HG03139 (cell line): ENCODE data around the gene NACC2.

Source experiments
- ATAC-seq: cut with Tn5 transposase; IDR thresholded peaks from one replicate; pipeline ENCODE4 v1.9.1; 2021; ENCODE audit not compliant: unreplicated experiment

NACC2 gene

GRCh38 chr9:136131629-136132511 lies 36.8 kb upstream of the NACC2 start:
- no peak for ATAC-seq

DNA sequence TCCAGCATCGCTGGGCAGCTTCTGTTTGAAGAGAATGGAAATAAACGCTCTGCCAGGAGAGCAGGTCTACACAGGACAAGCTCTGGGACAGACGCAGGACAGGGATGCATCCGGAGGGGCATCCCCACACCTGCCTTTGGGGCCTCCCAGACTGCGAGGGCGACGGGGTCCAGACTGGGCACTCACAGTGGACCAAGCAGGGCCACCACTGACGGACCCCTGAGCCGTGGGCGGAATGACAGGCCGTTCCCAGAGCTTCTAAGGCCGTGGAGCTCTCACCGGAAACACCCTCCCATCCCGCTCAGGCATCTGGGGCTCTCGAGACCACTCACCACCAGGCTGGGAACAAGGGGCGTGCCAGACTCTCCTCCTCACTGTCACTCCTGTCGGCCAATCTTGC lies 34.1 kb upstream of the NACC2 start:
- no peak for ATAC-seq

GRCh38 chr9:136128436-136128835 lies 33.3 kb upstream of the NACC2 start:
- no peak for ATAC-seq

GRCh38 chr9:136127313-136127712 lies 32.2 kb upstream of the NACC2 start:
- no peak for ATAC-seq

DNA sequence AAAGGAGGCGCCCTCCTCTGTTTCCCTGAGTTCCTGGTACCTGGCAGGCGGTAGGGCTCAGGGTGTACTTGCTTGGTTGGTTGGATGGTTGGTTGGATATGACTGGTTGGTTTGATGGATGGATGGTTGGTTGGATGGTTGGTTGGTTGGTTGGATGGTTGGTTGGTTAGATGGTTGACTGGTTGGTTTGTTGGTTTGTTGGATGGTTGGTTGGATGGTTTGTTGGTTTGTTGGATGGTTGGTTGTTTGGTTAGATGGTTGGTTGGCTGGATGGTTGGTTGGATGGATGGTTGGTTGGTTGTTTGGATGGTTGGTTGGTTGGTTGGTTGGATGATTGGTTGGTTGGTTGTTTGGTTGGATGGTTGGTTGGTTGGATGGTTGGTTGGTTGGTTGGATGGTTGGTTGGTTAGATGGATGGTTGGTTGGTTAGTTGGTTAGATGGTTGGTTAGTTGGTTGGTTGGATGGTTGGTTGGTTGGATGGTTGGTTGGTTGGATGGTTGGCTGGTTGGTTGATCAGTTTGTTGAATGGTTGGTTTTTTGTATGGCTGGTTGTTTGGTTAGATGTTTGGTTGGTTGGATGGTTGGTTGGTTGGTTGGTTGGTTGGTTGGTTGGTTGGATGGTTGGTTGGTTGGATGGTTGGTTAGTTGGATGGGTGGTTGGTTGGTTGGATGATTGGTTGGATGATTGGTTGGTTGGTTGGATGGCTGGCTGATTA lies 30.0 kb upstream of the NACC2 start:
- ATAC-seq: no peak

DNA sequence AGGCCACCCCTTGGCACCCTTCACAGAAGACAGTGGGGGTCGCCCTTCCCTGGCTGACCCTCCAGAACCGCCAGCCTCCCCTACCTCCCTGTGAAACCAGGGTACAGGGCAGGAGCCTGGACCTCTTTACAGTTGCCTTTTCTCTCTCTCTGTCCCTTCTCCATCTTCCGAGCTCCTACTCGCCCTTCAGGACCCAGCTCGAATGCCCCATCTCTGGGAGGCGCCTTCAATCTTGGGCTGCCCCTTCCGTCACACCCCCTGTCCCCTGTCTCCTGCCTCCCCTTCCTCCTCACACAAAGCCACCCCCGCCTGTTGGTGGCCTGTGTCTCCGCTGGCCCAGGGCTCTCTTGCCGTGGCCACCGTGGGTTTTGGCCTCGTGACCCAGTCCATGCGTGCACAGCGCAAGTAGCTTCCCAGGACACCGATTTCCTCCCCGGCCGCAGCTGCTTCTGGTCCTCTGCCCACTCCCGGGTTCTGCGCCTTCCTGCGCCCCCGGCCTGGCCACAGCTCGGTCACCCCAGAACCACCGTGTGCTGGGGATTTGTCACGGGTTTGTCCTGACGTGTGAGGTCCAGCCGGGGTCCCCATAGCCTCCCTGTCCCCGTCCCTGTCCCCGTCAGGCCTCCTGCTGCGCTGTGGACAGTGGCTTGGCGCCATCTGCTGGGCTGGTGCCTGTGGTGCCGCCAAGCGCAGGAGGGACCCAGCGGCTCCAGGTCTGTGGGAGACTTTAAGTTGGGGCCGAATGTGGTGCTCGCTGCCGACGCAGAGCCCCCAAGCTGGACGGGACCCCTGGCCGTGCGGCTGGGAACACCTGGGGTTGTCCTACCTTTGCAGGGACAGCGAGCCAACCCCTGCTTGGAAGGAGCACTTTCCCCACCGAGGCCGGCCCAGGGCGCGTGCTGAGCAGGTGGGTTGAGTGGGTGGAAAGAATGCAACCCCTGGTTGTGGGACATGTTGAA lies 27.6 kb upstream of the NACC2 start:
- ATAC-seq: no peak

- ATAC-seq: no peak
Observed at GRCh38 chr9:136121801-136122200, 26.7 kb upstream of the NACC2 start.

DNA sequence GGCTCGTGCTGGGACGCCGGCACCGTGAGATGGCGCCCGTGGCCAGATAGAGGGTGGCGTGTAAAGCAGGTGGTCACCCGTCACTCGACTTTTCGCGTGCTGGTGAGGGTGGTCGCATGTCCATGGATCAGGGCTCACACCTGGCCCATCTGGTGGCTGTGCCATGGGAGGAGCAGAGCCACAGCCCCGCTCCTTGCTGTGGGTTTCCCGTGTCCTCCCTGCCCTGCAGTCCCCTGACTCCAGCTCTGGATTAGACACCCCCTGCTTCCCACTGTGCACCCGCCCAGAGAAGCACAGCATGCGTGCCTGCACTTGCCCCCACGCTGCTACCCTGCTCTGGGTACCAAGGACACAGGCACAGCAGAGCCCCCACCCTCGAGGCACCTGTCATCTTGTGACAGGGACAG lies 25.4 kb upstream of the NACC2 start:
- no peak for ATAC-seq

- ATAC-seq: no peak
Observed at GRCh38 chr9:136119883-136120393, 24.8 kb upstream of the NACC2 start.

DNA sequence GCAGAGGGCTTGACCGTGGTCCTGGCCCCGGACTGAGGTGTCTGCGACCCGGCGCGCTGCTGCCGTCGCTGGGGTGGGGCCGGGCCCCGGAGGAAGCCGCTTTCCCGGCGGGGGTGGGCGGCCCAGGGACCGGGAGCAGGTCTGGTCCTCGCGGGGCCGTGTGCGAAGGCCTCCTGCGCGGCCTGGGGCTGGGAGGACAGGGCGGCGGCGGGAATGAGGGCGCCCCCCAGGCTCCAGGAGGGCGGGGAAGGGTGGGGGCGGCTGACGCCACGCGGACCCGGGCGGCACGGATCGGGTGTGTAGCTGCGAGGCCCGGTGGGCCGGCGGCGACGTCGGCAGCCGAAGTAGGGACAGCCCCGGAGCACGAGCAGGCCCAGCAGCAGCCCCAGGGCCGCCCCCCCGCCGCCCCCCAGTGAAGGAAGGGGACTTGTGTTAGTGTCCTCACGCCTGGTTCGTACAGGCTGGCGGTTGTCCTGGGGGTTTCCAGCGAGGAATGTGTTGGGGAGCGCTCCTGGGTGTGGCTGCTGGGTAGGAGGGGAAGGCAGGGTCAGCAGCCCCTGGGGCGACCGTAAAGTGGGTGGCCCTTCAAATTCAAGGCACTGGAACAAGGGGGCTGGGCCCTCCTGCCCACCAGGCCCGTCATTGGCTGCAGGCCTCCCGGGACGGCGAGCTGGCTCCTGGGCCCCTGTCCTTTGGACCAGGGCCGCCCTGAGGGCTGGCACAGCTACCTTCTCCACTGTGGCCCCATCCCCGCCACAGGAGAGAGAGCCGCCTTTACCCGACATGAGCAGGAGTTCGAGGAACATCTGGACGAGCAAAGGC lies 24.2 kb upstream of the NACC2 start:
- no peak for ATAC-seq

- ATAC-seq: peak; percentile 68
Observed at GRCh38 chr9:136118320-136119060, 23.4 kb upstream of the NACC2 start, which contains the start of gene TMEM250. Gene TMEM250, minus strand, starts transcription at chr9:136118875. Its CDS starts 1,975 bp downstream, at chr9:136116900.

GRCh38 chr9:136117916-136118319 lies 22.8 kb upstream of the NACC2 start:
- peak; percentile 3 for ATAC-seq

GRCh38 chr9:136117291-136117915 lies 22.3 kb upstream of the NACC2 start:
- no peak for ATAC-seq

- ATAC-seq: no peak
Observed at GRCh38 chr9:136116360-136117098, 21.4 kb upstream of the NACC2 start.

DNA sequence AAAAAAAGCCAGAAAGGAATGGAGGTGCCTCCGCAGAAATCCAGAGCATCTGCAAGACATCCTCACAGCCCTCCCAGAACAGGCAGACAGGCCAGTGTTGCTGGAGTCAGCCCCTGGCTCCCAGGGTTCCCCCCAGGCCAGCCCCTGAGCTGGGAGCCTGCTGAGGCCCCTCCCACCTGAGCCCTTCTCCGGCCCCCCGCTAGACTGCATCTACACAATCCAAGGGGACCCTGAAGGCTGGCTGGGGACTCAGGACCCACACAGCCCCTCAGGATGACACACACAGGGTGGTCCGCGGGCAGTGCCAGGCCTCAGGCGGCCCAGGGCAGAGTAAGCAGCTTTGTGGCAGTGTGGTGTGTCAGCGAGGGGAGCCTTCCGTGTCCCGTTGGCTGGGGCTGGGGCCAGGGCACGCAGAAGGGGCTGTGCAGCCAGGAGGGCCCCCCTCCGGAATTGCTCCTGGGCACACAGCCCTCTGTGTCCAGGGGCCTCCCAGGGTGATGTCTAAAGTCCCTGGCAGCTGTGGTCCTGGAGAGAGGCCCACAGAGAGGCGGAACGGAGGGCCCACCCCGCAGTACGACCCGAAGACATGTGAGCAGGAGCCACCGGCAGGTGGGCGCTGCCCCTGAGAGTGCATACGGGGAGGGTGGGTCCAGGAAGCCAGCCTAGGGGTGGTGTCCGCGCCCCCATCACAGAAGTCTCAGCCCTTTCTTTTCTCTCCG lies 20.7 kb upstream of the NACC2 start:
- no peak for ATAC-seq

GRCh38 chr9:136115206-136115605 lies 20.1 kb upstream of the NACC2 start:
- no peak for ATAC-seq

GRCh38 chr9:136114610-136115009 lies 19.5 kb upstream of the NACC2 start:
- no peak for ATAC-seq
